ENCODE measurements around the gene TBL1X. TPM values are rescaled to one million over a fixed set of nuclear protein-coding genes. Genes with fewer than 3 reads are reported as not detected.

Gene TBL1X
- polyA plus RNA-seq, 3 donors: 12.5 to 19.5 (median 13.8) TPM

GRCh38 chrX:9663216-9663615 lies 198.4 kb downstream of the TBL1X start:
- Histone ChIP-seq H2AFZ (ENCODE audit: insufficient read depth, low read depth, low read length, poor library complexity, severe bottlenecking) (no peak overlapping the region), H3K27ac (ENCODE audit: low read depth in 1 of 2, low read length in 2 of 2) (no peak overlapping the region), H3K4me2 (replicated peaks; ENCODE audit: extremely low read depth, low read length, poor library complexity, severe bottlenecking) (no peak overlapping the region), H3K27me3 (ENCODE audit: control insufficient read depth in 2 of 2, insufficient read depth in 2 of 2, low read length in 2 of 2) (peaks cover 0 to 7% of the 10 kb centered on the region in 2 donors), H3K9me3 (replicated peaks in 1 of 2; ENCODE audit: control insufficient read depth in 1 of 2, insufficient read depth in 1 of 2, low read length in 2 of 2) (no peaks in the 10 kb centered on the region), H3K36me3 (replicated peaks in 1 of 2; ENCODE audit: control insufficient read depth in 1 of 2, insufficient read depth in 2 of 2, low read length in 2 of 2) (peaks cover 10 to 39% of the 10 kb centered on the region in 2 donors), H3K79me2 (ENCODE audit: insufficient read depth, low read length) (no peaks in the 10 kb centered on the region), H4K20me1 (ENCODE audit: insufficient read depth, low read length) (peaks cover 17% of the 10 kb centered on the region), H3K4me1 (ENCODE audit: control insufficient read depth in 1 of 2, insufficient read depth in 2 of 2, low read length in 2 of 2) (no peaks in the 10 kb centered on the region), H3K9ac (ENCODE audit: insufficient read depth, low read length, poor library complexity, severe bottlenecking) (no peak overlapping the region), H3K4me3 (replicated peaks in 1 of 3; ENCODE audit: low read depth in 2 of 3, low read length in 3 of 3) (no peak overlapping the region)
- WGBS (ENCODE audit: insufficient coverage): 100% methylated on average over 1 of the region's 6 CpGs
- H3K27ac Mint-ChIP-seq: no peak overlapping the region
- no peak for DNase-seq
- H3K4me3 Mint-ChIP-seq: no peak overlapping the region
- intact Hi-C loops (cut with micrococcal nuclease): no loop called here
- peaks cover 26 to 27% of the 10 kb centered on the region in 2 donors for H3K36me3 Mint-ChIP-seq
- peaks cover 0 to 5% (median 0%) of the 10 kb centered on the region in 7 donors for H3K9me3 Mint-ChIP-seq
- peaks cover 0 to 11% (median 0%) of the 10 kb centered on the region in 3 donors for H3K27me3 Mint-ChIP-seq (ENCODE audit: low read depth in 3 of 3)
- H3K4me1 Mint-ChIP-seq: no peaks in the 10 kb centered on the region
- no peak for TF ChIP-seq CTCF (IDR thresholded peaks at IDR 0.05)

- H3K4me1 Mint-ChIP-seq: no peaks in the 10 kb centered on the region
- intact Hi-C loops (cut with micrococcal nuclease): no loop called here
- no peaks in the 10 kb centered on the region for H3K79me2 ChIP-seq (ENCODE audit: insufficient read depth, low read length)
- H3K4me1 ChIP-seq (ENCODE audit: control insufficient read depth in 1 of 2, insufficient read depth in 2 of 2, low read length in 2 of 2): no peaks in the 10 kb centered on the region
- H3K9ac ChIP-seq (ENCODE audit: insufficient read depth, low read length, poor library complexity, severe bottlenecking): no peak overlapping the region
- no peak overlapping the region for H3K27ac ChIP-seq (ENCODE audit: low read depth in 1 of 2, low read length in 2 of 2)
- no peak overlapping the region for H3K27ac Mint-ChIP-seq
- H3K4me2 ChIP-seq (replicated peaks; ENCODE audit: extremely low read depth, low read length, poor library complexity, severe bottlenecking): no peak overlapping the region
- H3K36me3 Mint-ChIP-seq: peaks cover 19 to 20% of the 10 kb centered on the region in 2 donors
- H3K4me3 ChIP-seq (replicated peaks in 1 of 3; ENCODE audit: low read depth in 2 of 3, low read length in 3 of 3): no peak overlapping the region
- peaks cover 0 to 8% of the 10 kb centered on the region in 2 donors for H3K27me3 ChIP-seq (ENCODE audit: control insufficient read depth in 2 of 2, insufficient read depth in 2 of 2, low read length in 2 of 2)
- no peak for DNase-seq
- H3K36me3 ChIP-seq (replicated peaks in 1 of 2; ENCODE audit: control insufficient read depth in 1 of 2, insufficient read depth in 2 of 2, low read length in 2 of 2): peaks cover 9 to 34% of the 10 kb centered on the region in 2 donors
- no peak overlapping the region for H3K4me3 Mint-ChIP-seq
- peaks cover 17% of the 10 kb centered on the region for H4K20me1 ChIP-seq (ENCODE audit: insufficient read depth, low read length)
- peaks cover 0 to 11% (median 0%) of the 10 kb centered on the region in 3 donors for H3K27me3 Mint-ChIP-seq (ENCODE audit: low read depth in 3 of 3)
- peaks cover 0 to 5% (median 0%) of the 10 kb centered on the region in 7 donors for H3K9me3 Mint-ChIP-seq
- WGBS (ENCODE audit: insufficient coverage): 100% methylated on average over 2 of the region's 6 CpGs
- H2AFZ ChIP-seq (ENCODE audit: insufficient read depth, low read depth, low read length, poor library complexity, severe bottlenecking): no peak overlapping the region
- TF ChIP-seq CTCF (IDR thresholded peaks at IDR 0.05): no peak
- no peaks in the 10 kb centered on the region for H3K9me3 ChIP-seq (replicated peaks in 1 of 2; ENCODE audit: control insufficient read depth in 1 of 2, insufficient read depth in 1 of 2, low read length in 2 of 2)
These were observed 199.4 kb downstream of the TBL1X start for GRCh38 chrX:9664224-9664623.
